GM19043 (cell line): Measurements from ENCODE around the gene STEAP1B.

Experiments
- ATAC-seq: cut with Tn5 transposase; IDR thresholded peaks from one replicate; pipeline ENCODE4 v1.9.1; 2021; ENCODE audit warnings: low read depth; ENCODE audit not compliant: unreplicated experiment

STEAP1B gene

DNA sequence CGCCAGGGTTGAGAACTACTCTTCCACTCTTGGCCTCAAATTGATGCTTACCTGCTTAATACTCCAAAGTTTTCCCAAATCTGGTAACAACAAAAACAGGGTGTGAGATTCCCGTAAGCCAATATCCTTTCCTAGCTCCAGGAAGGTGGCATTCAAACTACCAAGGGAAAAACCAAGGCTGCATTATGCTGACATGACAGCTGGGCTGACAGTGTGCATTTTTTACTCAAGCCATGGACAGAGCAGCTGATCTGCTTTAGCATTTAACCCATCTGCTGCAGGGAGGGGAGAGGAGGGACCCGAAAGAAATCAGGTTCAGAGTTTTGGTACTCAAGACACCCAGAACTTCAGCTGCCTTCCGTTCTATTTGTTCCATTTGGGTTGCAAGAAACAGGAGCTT is 93.3 kb downstream of the STEAP1B start:
- ATAC-seq = no peak

DNA sequence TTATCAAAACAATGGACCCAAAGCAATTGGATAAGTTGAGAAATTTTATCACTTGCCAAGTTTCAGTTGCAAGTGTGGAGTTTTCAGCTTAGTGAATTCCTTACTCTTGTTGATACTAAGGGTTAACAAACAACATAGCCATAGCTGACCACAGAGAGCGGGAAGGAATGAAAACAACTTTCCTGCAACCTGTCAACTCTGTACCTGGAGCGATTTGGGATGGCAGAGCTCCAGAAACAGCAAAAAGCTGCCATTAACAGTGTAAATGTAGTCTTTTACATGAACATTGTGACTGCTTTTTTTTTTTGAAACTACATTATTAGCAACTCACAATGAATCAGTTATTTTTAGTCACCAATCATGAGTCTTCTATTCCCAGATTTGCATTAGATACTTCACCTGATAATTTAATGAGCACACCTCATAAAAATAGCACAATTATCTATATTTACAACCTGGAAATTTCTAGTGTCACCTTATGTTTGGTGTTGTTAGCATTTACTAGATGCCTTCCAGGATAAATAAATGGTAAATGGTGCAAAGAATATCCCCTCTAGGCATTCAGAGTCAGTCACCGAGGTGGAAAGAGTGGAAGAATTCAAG is 95.5 kb downstream of the STEAP1B start:
- no peak for ATAC-seq

DNA sequence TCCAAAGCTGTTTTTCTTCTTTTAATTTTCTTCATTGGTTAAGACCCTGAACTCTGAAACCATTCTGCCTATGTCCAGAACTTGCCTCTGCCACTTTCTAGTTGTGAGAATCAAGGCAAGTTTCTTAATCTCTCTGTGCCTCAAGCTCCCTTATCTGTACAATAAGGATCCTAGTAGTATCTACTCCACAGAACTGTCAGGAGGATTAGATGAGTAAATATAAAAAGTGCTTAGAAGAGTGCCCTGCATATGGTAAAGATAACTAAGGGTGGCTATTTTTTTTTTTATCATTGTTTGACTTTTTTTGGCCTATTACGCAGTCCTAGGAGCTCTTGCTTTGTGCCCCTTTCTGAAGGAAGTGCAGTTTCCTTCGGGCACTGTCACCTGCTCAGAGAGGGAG is 96.6 kb downstream of the STEAP1B start:
- no peak for ATAC-seq

DNA sequence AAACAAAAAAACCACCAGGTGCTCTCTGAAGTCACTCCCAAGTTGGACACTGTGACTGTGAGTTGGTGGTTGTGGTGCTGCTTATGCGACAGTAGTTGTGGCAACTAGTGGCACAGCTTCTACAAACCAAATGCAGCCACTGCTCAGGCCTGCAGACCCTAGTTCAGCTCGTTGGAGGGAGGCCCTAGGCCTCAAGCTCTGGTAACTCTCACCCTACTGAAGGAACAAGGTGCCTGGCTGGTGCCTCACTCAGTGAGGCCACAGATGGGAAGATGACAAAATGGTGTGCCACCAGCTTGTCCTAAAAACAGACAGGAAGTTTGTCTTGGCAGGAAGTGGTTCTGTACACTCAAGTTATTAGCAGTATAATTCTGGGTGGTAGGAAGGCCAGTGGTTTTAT is 97.7 kb downstream of the STEAP1B start:
- peak; percentile 42 for ATAC-seq

DNA sequence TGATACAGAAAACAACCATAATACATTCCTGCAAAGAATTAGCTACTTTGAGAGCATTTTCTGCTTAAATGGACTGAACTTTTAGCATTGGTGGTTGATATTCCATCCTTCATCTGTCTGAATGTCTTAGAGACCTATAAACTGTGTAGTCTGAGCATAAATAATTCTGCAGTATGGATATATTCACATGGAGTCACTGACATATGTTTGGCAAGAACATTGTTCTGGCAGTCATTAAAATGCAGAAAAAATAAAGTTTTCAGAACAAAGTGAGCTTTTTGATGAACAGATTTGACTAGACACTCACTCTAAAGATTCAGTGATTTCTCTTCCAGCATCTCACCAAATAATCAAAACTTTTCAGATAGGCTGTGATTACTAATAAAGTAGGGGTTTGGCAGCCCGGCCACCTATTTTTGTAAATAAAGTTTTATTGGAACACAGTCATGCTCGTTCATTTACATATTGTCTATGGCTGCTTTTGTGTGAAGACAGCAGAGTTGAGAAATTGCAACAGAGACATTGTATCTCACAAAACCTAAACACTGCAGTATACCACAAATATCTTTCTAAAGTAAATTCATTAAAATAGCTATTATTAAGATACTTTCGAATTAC is 98.9 kb downstream of the STEAP1B start:
- ATAC-seq = no peak

DNA sequence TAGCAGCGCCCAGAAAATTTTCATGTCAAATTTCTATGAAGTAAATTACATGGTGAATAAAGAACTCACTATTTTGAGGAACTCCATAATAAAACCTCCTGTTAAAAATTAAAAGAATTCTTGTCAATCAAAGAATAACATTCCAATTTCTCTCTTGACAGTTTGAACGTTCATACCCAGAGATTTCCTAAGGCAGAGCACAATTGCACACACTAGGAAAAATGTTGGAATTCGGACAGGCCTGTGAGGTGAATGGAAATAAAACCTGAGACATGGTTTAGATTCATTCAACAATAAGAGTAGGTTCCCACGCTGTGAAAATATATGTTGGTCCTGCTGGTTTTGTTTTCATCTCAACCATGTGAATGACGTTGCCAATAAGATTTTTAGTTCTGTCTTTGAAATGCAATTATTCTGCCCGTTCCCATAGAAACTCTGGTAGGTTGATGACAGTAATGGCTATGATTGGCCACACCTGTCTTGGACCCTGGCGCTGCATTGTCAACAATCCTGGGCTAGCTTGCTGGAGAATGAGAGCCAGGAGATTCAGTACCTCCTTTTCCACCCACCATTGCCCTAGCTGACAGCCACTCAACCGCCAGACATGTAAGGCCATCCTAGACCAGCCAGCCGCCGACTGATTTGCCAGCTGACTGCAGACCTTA is 99.7 kb downstream of the STEAP1B start:
- no peak for ATAC-seq

DNA sequence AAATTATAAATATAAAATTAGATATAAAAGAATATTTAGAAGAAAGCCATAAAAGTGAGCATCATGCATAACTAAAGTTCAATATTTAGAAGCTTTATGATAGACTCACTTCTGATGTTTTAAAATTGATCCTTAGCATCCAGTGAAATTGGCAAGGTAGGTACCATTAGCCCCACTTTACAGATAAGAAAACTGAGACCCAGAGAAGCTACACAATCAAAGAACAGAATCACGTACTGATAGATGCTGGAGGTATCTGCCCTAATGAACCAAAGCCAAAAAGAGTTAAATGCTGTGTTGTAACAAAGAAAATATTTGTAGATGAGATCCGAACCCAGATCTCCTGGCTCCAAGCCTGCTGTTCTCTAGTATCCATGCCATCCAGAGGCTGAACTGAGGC is 100.4 kb downstream of the STEAP1B start:
- no peak for ATAC-seq

DNA sequence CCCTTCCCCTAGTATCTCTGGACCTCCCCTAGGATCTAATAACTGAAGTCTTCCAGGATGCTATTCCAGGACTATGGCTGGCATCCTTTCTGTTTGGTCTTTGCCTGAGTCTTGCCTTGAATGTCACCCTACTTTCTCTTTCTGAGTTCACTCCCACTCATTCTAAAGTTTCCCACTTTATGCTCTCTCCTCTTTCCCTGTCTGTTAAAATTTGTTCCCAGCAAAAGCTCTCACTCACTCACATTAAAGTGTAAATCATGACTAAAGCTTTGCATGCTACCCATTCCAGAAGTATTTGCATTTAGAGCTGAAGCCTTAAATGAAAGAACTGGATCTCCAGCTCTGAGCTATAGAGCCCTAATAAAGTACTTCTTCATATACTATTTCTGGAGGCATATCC is 100.9 kb downstream of the STEAP1B start:
- no peak for ATAC-seq

DNA sequence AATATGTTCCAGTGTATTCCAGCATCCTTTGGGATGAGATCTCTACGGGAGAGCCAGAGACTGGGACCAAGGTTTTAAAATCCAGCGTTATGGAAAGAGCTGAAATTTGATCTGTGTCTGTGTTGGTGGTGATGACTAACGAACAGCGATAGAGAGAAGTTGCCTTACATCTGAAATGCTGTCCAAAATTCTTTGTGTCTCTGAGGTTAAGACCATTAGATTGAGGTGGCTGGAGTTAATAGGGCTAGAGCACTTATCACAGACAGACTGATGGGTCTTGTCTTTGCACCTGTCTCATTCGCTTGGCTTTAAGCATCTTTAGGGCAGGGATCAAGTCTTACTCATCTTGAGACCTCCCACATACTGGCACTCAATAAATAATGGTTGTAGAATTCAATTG is 102.0 kb downstream of the STEAP1B start:
- no peak for ATAC-seq

DNA sequence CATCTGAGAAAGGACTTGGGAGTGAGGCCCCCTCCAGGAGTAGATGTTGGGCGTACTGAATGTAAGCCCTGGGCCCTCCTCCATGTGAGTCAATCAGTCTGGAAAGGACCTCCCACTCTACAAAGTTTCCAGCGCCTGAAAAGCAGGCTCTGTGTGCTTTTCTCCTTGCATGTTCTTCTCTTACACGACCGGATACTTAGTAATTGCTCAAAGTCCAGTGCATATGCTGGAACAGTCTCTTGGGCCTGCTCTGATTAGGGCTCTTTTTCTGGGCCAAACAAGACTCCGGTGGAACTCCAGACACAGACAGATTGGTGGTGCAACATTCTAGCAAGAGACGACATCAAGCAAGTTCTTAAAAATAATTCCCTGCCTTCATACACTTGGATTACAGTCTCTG is 104.8 kb downstream of the STEAP1B start:
- no peak for ATAC-seq

DNA sequence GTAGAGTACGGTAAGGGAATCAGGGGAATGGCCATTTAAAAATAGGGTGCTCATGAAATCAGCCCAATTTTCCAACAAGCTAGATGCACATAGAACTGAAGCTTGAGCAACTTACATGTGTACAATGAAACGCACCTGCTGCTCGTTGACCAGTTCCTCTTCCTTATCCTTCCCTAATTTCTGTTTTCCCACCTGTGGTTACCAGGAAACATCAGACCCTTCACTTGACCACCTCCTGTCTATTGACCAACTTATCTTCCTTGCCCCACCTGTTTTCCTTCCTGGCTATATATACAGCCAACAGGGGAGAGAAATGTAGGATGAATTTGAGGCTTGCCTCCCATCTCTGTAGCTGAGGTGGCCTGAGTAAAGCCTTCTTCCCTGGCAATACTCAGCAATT is 105.2 kb downstream of the STEAP1B start:
- ATAC-seq = no peak

DNA sequence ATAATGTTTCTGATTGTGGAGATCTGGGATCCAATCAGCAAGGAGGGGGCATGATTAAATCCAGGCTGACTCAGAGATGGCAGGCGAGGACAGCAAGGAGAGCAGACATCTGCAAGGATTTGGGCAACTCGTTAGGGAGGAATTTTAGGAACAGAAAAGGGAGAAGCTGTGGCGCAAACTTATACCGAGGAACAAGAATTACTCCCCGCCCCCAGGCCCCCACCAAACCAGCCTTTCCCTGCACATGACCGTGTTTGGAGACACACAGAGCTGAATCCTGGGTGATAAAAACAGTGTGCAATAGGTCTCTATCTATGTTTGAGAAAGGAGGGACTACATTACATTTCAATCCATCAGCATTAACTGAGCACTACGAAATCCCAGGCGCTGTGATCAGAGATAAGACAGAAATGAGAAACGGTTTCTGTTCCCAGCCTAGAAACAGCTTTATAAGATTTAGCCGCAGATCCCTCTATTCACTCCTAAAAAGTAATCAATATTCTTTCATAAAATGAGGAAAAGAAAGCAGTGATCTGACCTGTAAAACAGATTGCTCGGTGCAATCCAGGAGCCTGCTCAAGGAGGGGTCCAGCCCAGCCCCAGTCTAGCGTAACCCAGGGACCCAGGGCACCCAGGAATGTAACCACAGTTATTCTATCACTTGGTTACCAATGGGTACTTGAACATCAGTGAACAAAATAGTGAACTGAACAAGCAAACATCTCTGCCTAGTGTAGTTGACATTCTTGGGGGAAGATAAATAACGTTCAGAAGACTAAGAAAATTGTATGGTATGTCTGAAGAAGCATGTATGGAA is 105.9 kb downstream of the STEAP1B start:
- no peak for ATAC-seq

DNA sequence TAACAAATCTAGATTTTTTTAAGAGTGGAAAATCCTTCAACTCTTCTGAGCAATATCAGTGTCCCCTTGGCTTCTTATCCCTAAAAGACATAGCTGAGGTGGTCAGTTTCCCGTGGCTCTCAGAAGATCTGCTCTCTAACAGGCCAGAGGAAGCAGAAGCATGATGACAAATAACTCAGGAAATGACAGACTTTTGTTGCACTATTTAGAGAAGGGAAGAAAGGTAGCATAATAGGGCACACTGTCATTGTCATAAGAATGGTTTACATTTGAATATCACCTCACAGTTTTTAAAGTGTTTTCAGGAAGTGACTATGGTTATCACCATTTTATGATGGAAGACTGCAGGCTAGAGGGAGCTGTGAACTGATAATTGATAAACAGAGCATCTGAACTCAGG is 109.5 kb downstream of the STEAP1B start:
- ATAC-seq = no peak

DNA sequence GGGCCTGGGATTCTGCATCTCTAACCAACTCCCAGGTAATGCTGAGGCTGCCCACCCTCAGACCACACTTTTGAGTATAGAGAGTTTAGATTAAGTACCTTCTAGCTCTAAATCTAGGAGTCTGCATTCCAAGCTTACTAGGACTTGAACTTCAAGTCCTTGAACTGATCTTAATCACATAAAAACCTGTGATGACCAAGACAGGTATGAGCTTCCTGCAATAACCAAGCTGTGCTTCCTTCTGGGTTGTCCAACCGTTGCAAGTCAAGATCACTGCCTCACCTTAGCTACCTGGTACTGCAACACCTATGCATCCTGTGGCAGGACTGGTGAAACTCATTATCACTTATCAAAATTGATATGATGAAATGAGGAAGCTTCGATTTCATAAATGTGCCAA is 110.1 kb downstream of the STEAP1B start:
- ATAC-seq = no peak

DNA sequence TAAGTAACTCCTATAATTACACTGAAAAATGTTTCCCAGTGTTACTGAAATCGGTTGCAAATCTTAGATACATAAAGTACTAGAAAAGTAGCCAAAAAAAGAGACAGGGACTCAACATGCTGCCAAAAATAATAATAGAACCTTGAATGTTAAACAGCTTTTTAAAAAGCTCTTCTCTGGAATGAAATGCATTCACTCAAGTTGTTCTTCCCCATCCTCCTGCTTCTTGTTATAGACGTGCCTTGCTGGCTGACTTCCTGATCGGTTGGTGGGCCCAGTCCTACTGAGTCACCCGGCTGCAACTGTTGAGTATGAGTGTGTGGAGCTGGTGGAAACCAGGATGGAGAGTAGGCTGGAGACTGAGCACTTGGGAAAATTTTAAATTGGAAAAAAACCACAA is 112.4 kb downstream of the STEAP1B start:
- no peak for ATAC-seq

DNA sequence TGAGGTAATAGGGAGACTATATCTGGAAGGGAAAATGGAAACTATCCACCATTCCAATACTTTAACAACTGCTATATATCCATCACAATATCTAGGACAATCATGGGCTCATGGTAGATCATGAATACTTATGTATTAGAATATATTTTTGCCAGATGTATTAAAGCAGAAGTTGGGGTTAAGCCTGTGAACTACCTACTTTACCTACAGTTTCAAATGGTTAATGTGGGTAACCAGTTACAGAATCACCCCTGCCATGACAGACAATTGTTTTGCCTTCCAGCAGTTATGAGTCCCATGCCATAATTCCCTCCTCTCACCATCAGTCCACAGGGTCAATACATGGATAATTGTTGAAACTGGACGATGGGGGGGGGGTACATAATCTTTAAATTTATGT is 113.1 kb downstream of the STEAP1B start:
- ATAC-seq = peak; percentile 37

DNA sequence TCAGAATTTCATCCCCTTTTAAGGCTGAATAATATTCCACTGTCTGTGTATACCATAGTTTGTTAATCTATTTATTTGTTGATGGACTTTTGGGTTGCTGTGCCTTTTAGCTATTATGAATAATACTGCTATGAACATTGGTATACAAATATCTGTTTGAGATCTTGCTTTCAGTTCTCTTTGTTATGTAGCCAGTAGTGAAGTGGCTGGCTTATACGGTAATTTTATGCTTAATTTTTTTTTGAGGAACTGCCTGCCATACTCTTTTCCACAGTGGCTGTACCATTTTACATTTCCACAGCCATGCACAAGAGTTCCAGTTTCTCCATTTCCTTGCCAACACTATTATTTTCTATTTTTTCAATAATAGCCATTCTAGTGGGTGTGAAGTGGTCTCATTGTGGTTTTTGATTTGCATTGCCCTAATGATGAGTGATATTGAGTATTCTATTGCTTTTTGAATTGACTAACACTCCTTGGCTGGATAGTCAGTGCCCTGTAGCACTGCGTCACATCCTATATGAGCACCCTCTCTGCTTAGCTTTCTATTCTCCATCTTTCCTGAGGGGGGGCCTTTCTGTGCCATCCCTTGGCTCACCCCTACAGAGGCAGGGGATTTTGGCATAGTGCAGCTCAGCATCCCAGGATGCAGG is 113.7 kb downstream of the STEAP1B start:
- peak; percentile 54 for ATAC-seq

DNA sequence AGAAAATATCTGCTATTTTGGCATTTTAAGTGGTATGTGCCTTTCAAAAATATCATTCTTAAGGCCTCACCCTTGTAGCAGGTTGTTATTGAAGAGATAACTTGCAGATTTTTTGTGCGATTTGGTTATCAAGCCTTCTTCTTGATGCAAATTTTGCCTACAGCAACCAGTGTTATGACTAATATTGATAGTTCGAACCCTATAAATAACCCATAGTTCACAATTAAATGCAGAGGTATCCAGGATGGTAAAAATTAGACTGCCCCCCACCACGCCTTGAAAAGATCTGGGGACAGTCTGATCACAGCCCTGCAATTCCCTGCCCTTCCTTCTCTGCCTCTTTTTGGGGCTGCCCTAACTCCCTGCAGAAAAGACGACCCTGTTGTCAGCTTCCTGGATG is 114.7 kb downstream of the STEAP1B start:
- peak; percentile 33 for ATAC-seq

DNA sequence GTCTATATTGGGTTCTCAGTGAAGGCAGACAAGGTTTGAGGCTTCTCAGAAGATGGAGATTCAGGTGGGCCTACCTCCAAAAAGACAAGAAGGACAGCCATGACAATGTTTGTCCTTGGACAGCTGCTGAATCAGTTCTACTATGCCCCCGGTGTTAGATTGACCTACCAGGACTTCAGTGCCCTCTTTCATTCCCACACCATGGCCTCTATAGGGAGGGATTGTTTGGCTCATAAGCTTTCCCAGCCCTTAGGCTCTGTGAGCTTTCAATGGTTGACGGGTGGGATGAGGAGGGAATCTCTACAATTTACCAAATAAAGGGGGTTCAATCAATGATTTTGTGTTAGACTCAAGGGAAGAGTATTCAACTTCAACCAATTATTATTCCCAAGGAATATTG is 119.7 kb downstream of the STEAP1B start:
- ATAC-seq = no peak

DNA sequence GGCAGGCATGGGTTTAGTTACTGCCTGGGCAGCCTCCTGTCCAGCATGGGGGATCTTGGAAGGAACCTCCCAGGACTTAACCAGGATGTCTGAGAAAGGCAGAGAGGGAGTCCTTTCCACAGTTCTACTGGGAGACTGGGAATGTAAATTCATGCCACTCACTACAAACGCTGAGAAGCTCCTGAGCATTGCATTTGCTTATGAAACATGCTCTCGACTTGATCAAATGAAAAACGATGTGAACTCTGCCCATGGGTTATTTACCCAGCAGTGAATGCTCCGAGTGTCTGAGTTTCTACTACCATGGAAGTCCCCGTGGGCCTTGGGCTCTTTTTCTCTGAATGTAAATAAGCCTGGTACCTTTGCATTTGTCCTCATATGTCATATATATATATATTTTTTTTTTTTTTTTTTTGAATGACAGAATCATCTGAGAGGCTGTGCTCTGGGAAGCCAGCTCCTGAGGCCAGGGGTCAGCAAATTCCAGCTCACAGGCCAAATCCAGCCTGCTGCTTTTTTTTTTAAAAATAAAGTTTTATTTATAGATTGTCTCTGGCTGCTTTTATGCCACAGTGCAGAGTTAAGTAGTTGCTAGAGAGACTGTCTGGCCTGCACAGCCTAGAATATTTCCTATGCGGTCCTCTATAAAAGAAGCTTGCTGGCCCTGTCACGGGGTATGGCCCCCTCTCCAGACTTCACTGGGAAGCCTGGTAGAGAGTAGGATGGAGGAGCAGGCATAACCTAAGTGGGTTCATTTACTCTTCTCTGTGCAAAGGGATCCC is 121.6 kb downstream of the STEAP1B start:
- no peak for ATAC-seq
